BJ (cell line): ENCODE measurements around the gene TMEM127. TPM values are rescaled to one million over a fixed set of nuclear protein-coding genes. Genes with fewer than 3 reads are reported as not detected.

ENCODE experiments used
- CTCF ChIA-PET: fragments of 350-600 bp; formaldehyde crosslinking; extraction: SDS; loops from one replicate; lab custom pipeline; 2021; ENCODE audit warnings: antibody characterized with exemption, inconsistent platforms; lab: Yijun Ruan, JAX
- POLR2A ChIA-PET: fragments of 300-600 bp; sonication (Branson Sonifier 250); formaldehyde crosslinking; extraction: SDS; loops from one replicate; lab custom pipeline; 2021; ENCODE audit warnings: antibody characterized with exemption; lab: Charles Lee
- DNase-seq: peaks from one replicate; pipeline ENCODE4 v3.0.0-alpha.2; 2011; ENCODE audit warnings: low read depth
- H3K27me3 ChIP-seq: 2 replicates; pipeline ENCODE4 v1.6.0; 2011; ENCODE audit warnings: low read length; ENCODE audit not compliant: control insufficient read depth, insufficient read depth
- H3K36me3 ChIP-seq: 2 replicates; pipeline ENCODE4 v1.5.1; 2011; ENCODE audit warnings: low read length; ENCODE audit not compliant: control insufficient read depth, insufficient read depth
- H3K4me3 ChIP-seq: 2 replicates; pipeline ENCODE4 v1.5.1; 2011; ENCODE audit warnings: low read depth, mild to moderate bottlenecking, control low read depth, low read length
- polyA plus RNA-seq: library from polyadenylated mRNA; depleted of rRNA; stranded (reverse); fragments of >200 nt; gene quantifications from 2 replicates; pipeline ENCODE4 v1.2.3, GENCODE V29; 2011
- TF ChIP-seq, protein P1 (sequence below): IDR thresholded peaks from 2 replicates; pipeline ENCODE4 v1.5.1; 2011; ENCODE audit warnings: low read depth, mild to moderate bottlenecking, control low read depth, inconsistent platforms, low read length, moderate library complexity; ENCODE audit not compliant: insufficient read depth

The TMEM127 gene
- polyA plus RNA-seq, 1 experiment = 115 TPM

DNA sequence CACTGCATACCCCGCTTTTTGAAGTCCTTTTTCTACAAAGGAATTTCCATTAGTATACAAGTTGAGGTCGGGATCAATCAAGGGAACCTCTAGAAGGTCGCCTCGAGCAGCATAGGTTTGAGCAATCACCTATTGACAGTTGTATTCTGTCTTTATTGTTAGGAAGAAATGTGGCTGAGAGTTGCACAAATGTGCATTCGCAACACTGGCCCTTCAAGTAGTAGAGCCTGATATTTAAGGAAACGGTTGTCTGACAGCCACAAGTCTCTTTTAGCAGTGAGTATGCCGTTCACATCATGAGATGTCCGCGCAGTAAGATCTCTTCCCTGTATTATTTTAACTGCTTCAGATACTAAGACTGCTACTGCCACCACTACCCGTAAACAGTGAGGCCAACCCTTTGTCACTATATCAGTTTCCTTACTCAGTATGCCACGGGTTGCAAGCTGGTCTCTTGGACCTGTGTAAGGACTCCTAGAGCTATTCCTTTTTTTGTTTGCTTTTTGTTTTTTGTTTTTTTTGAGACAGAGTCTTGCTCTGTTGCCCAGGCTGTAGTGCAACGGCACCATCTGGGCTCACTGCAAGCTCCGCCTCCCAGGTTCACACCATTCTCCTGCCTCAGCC, 47.2 kb downstream of the TMEM127 start:
- DNase-seq = no peak
- TF ChIP-seq, protein P1, sequence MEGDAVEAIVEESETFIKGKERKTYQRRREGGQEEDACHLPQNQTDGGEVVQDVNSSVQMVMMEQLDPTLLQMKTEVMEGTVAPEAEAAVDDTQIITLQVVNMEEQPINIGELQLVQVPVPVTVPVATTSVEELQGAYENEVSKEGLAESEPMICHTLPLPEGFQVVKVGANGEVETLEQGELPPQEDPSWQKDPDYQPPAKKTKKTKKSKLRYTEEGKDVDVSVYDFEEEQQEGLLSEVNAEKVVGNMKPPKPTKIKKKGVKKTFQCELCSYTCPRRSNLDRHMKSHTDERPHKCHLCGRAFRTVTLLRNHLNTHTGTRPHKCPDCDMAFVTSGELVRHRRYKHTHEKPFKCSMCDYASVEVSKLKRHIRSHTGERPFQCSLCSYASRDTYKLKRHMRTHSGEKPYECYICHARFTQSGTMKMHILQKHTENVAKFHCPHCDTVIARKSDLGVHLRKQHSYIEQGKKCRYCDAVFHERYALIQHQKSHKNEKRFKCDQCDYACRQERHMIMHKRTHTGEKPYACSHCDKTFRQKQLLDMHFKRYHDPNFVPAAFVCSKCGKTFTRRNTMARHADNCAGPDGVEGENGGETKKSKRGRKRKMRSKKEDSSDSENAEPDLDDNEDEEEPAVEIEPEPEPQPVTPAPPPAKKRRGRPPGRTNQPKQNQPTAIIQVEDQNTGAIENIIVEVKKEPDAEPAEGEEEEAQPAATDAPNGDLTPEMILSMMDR = no peak
- Histone ChIP-seq H3K27me3 (no peaks in the 10 kb centered on the region), H3K36me3 (no peaks in the 10 kb centered on the region), H3K4me3 (no peak overlapping the region)
- POLR2A ChIA-PET = no interaction called here
- CTCF ChIA-PET = no interaction called here

DNA sequence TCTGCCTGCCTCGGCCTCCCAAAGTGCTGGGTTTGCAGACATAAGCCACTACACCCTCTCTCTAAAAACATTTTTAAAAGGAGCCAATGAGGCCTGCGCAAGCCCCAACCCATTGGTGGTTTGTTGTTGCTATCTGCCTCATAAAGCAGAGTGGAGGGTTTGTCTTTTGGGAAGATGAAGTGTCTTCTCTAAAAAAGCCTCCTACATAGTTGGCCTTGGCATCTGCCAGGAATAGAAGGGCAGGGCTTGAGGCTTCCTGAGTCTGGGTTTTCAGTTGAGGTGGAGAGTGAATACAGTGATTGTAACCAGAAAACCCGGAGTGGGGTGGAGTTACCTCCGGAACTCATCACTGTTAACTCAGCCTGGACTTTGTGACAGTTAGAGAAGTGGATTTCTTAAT, 51.2 kb downstream of the TMEM127 start:
- DNase-seq = no peak
- Histone ChIP-seq H3K4me3 (no peak overlapping the region), H3K27me3 (no peaks in the 10 kb centered on the region), H3K36me3 (no peaks in the 10 kb centered on the region)
- POLR2A ChIA-PET = no interaction called here
- CTCF ChIA-PET = no interaction called here
- TF ChIP-seq, protein P1 = no peak

GRCh38 chr2:96213379-96213778, 52.4 kb downstream of the TMEM127 start:
- no peak for DNase-seq
- no peaks in the 10 kb centered on the region for H3K27me3 ChIP-seq
- TF ChIP-seq, protein P1 = no peak
- POLR2A ChIA-PET = no interaction called here
- no peak overlapping the region for H3K4me3 ChIP-seq
- CTCF ChIA-PET = no interaction called here
- H3K36me3 ChIP-seq = no peaks in the 10 kb centered on the region

- TF ChIP-seq, protein P1 = no peak
- H3K27me3 ChIP-seq = no peaks in the 10 kb centered on the region
- no peaks in the 10 kb centered on the region for H3K36me3 ChIP-seq
- POLR2A ChIA-PET = no interaction called here
- no peak overlapping the region for H3K4me3 ChIP-seq
- CTCF ChIA-PET = no interaction called here
- no peak for DNase-seq
Measured at GRCh38 chr2:96212339-96212738, 53.5 kb downstream of the TMEM127 start.

DNA sequence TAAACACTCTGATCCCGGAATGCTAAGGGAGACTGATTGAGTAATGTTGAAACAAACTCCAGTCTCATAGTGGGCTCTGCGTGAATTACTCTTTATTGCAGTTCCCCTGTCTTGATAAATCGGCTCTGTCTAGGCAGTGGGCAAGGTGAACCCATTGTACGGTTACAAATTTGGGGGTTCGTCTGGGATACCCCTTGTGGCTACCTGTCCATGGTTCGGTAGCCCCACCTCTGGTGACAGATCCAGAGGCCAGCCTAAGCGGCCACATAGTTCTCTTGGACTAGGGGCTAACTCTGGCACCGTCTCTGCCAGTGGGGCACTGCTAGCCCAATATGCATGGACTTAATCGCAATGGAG, 56.1 kb downstream of the TMEM127 start:
- Histone ChIP-seq H3K4me3 (peak overlapping the region; percentile 96), H3K27me3 (no peaks in the 10 kb centered on the region), H3K36me3 (no peaks in the 10 kb centered on the region)
- ChIA-PET POLR2A (no interaction called here), CTCF (interaction anchor here (1.3 to 1.9 kb wide), 4 partner anchors 45 to 92 kb away, joined by 3 to 4 read pairs (median 3); partner anchors contain the start of gene DUSP2)
- DNase-seq = no peak
- TF ChIP-seq, protein P1 = no peak
